Natural killer cell (primary cell): ENCODE measurements around the gene MYO9A. TPM values are rescaled to one million over a fixed set of nuclear protein-coding genes. Genes with fewer than 3 reads are reported as not detected.

Source experiments
- ATAC-seq, 3 donors: fragments of 150-1000 bp in 2 of 3; fragments of 200-7000 bp in 1 of 3; cut with Tn5 transposase; 1 replicate in 1 of 3; 2 replicates in 2 of 3; pipeline ENCODE4 v1.10.0; 2021; ENCODE audit warnings: mild to moderate bottlenecking in 2 of 3, moderate library complexity in 2 of 3
- DNase-seq, 2 donors: peaks; one replicate each; pipeline versions ENCODE4 v3.0.0 to v3.0.0-alpha.2; 2013 to 2021; ENCODE audit warnings: mixed read lengths in 1 of 2
- H3K27ac ChIP-seq: one replicate; pipeline ENCODE4 v1.5.1; 2013; ENCODE audit warnings: mild to moderate bottlenecking, low read length
- H3K27me3 ChIP-seq: one replicate; pipeline ENCODE4 v1.6.1; 2013; ENCODE audit warnings: low read length; ENCODE audit not compliant: control insufficient read depth, insufficient read depth
- H3K36me3 ChIP-seq: one replicate; pipeline ENCODE4 v1.6.1; 2013; ENCODE audit warnings: low read length; ENCODE audit not compliant: control insufficient read depth, insufficient read depth
- H3K4me1 ChIP-seq: one replicate; pipeline ENCODE4 v1.6.1; 2013; ENCODE audit warnings: low read length; ENCODE audit not compliant: control insufficient read depth, insufficient read depth
- H3K4me3 ChIP-seq: one replicate; pipeline ENCODE4 v1.5.1; 2013; ENCODE audit warnings: low read length
- H3K9me3 ChIP-seq: one replicate; pipeline ENCODE4 v1.6.1; 2013; ENCODE audit warnings: low read length; ENCODE audit not compliant: control insufficient read depth, insufficient read depth
- H3K27ac Mint-ChIP-seq, 2 donors: one replicate each; pipeline ENCODE4 v1.8.0; 2022; ENCODE audit warnings: mild to moderate bottlenecking in 2 of 2, mixed read lengths in 2 of 2, moderate library complexity in 1 of 2
- H3K27me3 Mint-ChIP-seq, 2 donors: one replicate each; pipeline ENCODE4 v1.8.0; 2022; ENCODE audit warnings: low read depth in 2 of 2, mixed read lengths in 2 of 2
- H3K36me3 Mint-ChIP-seq: one replicate; pipeline ENCODE4 v1.8.0; 2022; ENCODE audit warnings: mixed read lengths
- H3K4me1 Mint-ChIP-seq, 2 donors: one replicate each; pipeline ENCODE4 v1.8.0; 2022; ENCODE audit warnings: mixed read lengths in 2 of 2
- H3K4me3 Mint-ChIP-seq: one replicate; pipeline ENCODE4 v1.8.0; 2022; ENCODE audit warnings: mild to moderate bottlenecking, moderate library complexity, mixed read lengths
- H3K9me3 Mint-ChIP-seq, 2 donors: one replicate each; pipeline ENCODE4 v1.8.0; 2022; ENCODE audit warnings: mixed read lengths in 2 of 2
- CTCF ChIP-seq: fragments of 200-600 bp; IDR thresholded peaks from one replicate; pipeline ENCODE4 v1.8.0; 2022; ENCODE audit warnings: antibody characterized with exemption
- WGBS: methylation state at CpG from one replicate; pipeline ENCODE4 v1.1.7; 2013; ENCODE audit warnings: missing lambda C conversion rate; ENCODE audit not compliant: insufficient coverage; 5-methylcytosine and 5-hydroxymethylcytosine counted together
- intact Hi-C: fragments of 100-400 bp; cut with micrococcal nuclease; formaldehyde crosslinking; loops from one replicate; pipeline ENCODE4 v1.14.2; 2022
- total RNA-seq, 4 donors: library from RNA; stranded (reverse); fragments of 120-200 nt in 1 of 4; gene quantifications; one replicate each; pipeline versions ENCODE4 v1.2.3 to v1.2.4, GENCODE V29; 2013 to 2022

The MYO9A gene
- total RNA-seq = 10 to 100 TPM; 36.3 to 40.4 (median 37.3) TPM
- 59.0 TPM for total RNA-seq (2013)

DNA sequence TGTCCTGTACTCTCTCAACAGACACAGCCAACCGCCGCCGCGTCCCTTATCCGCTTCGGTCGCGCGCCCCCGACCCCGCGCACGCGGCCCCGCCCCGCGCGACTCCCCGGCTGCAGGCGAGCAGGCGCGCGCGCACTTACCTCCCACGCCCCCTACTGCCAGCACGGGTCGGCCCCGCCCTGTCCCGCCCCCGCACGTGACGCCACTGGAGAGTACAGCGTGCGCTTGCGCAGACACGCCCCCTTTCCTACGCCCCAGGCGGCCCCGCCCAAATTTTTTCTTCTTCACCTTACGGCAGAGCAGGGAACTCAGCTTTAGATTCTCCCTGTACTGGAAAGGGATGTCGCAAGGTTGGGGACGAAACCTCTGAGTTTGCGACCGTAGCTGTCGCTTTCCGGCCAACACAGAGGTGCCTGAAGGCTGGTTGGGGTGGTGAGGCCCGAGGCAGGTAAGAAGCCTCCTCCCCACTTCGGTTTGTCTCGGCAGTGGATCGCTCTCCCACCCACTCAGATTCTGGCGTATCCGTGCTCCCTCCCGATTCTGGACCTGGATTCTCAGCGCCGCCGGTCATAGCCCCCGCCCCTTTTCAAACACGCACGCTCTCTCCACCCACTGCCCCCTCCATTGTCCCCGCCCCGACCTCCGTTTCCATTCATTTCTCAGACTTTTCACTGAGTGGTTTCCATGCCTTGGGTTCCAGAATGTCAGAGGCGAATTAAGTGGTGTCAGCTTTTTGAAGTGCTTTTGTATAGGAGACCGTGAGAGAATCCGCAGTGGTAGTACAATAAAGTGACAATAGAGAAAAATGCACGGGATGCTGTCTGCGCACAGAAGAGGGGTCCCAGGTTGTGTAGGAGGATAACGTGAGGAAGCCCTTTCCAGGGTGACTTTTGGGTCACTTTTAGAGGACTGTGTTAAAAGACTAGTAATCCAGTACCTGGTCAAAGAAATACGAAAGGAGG, at the start of gene MYO9A, which contains the start of gene SENP8:
TSS of gene MYO9A (minus strand) at position 134 of the 962 bp plus-strand sequence. CDS start 71,587 bp downstream, outside the sequence.
TSS of gene SENP8 (plus strand) at position 387 of the 962 bp plus-strand sequence. CDS start 21,221 bp downstream, outside the sequence.
- Histone ChIP-seq H3K9me3 (no peaks in the 10 kb centered on the region), H3K36me3 (no peaks in the 10 kb centered on the region), H3K4me3 (peak within 1 kb of the TSS; percentile 80), H3K27ac (peak within 1 kb of the TSS; percentile 83), H3K27me3 (no peaks in the 10 kb centered on the region), H3K4me1 (peaks cover 14% of the 10 kb centered on the region)
- under 1% methylated on average over 69 of the region's 69 CpGs for WGBS
- ATAC-seq = peak; percentile 80 to 94 (median 81)
- H3K27me3 Mint-ChIP-seq = no peaks in the 10 kb centered on the region
- no peaks in the 10 kb centered on the region for H3K9me3 Mint-ChIP-seq
- DNase-seq = peak; percentile 93 to 99
- H3K36me3 Mint-ChIP-seq = no peaks in the 10 kb centered on the region
- intact Hi-C loops = loop anchor here (5.0 kb wide), 1 partner anchor 664 kb away; the partner anchor contains the start of gene ADPGK
- TF ChIP-seq CTCF = no peak
- peak within 1 kb of the TSS; percentile 96 for H3K4me3 Mint-ChIP-seq
- peak within 1 kb of the TSS; percentile 93 to 96 for H3K27ac Mint-ChIP-seq
- peaks cover 26 to 32% of the 10 kb centered on the region in 2 donors for H3K4me1 Mint-ChIP-seq

- H3K4me1 Mint-ChIP-seq = peaks cover 0 to 11% of the 10 kb centered on the region in 2 donors
- Histone ChIP-seq H3K27ac (no peak overlapping the region), H3K36me3 (no peaks in the 10 kb centered on the region), H3K4me1 (peaks cover 15% of the 10 kb centered on the region), H3K9me3 (no peaks in the 10 kb centered on the region), H3K27me3 (no peaks in the 10 kb centered on the region), H3K4me3 (no peak overlapping the region)
- no peak overlapping the region for H3K4me3 Mint-ChIP-seq
- H3K9me3 Mint-ChIP-seq = no peaks in the 10 kb centered on the region
- no peaks in the 10 kb centered on the region for H3K27me3 Mint-ChIP-seq
- 84% methylated on average over 6 of the region's 6 CpGs for WGBS
- DNase-seq (no peak), ATAC-seq (no peak)
- TF ChIP-seq CTCF = no peak
- intact Hi-C loops = no loop called here
- no peaks in the 10 kb centered on the region for H3K36me3 Mint-ChIP-seq
- H3K27ac Mint-ChIP-seq = no peak overlapping the region
These were observed 49.5 kb upstream of the MYO9A start for GRCh38 chr15:72167445-72167844.

DNA sequence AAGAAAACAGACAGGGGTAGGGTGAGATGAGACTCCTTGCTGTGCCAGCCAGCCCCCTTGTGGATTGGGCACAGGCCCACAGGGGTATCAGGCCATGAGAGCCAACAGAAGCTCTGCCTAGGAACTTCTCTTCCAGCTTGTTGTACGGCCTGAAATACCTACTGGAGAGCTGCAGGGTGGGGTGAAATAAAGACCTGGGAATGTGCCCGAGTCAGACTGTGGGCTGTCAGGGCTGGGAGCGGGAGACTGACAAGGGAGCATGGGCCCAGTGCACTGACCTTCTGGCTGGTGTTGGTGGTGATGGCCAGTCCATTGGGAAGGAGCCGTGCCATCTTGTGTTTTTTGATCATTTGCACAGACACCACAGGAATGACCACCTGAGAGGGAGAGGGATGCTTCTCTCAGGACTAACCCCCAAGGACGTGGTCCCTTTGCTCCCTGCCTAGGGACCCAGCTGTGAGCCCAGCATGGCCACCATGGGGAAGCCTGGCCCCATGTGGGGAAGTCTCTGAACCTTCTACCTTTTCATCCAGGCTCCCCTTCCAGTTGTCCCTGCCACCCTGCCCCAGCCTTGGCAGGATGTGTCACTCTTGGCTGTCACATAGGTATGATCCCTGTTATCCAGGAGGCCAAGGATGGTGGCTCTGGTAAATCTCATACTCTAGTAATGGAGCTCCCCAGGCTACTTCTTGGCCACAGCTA, 48.9 kb upstream of the MYO9A start:
- WGBS = 86% methylated on average over 5 of the region's 5 CpGs
- Histone ChIP-seq H3K9me3 (no peaks in the 10 kb centered on the region), H3K27me3 (no peaks in the 10 kb centered on the region), H3K4me3 (no peak overlapping the region), H3K4me1 (peaks cover 15% of the 10 kb centered on the region), H3K27ac (no peak overlapping the region), H3K36me3 (no peaks in the 10 kb centered on the region)
- no peak overlapping the region for H3K27ac Mint-ChIP-seq
- H3K27me3 Mint-ChIP-seq = no peaks in the 10 kb centered on the region
- no peak for ATAC-seq
- H3K4me3 Mint-ChIP-seq = no peak overlapping the region
- no peaks in the 10 kb centered on the region for H3K36me3 Mint-ChIP-seq
- TF ChIP-seq CTCF = no peak
- no peaks in the 10 kb centered on the region for H3K9me3 Mint-ChIP-seq
- no peak for DNase-seq
- peaks cover 0 to 11% of the 10 kb centered on the region in 2 donors for H3K4me1 Mint-ChIP-seq
- intact Hi-C loops = no loop called here
